ENCODE measurements around the gene PIK3AP1. TPM values are rescaled to one million over a fixed set of nuclear protein-coding genes. Genes with fewer than 3 reads are reported as not detected.

Gene PIK3AP1
- total and polyA plus RNA-seq, 10 of the 15 experiments (the other 5 are each of a cell fraction or from before 2014, with no cell fraction given): 26.2 to 306 (median 119) TPM

GRCh38 chr10:96612055-96612830 is 108.1 kb downstream of the PIK3AP1 start:
- no peaks in the 10 kb centered on the region for H4K20me1 ChIP-seq (ENCODE audit: control insufficient read depth, insufficient read depth)
- ChIA-PET RAD21 (ENCODE audit: unreplicated experiment) (no interaction called here), POLR2A (interaction anchor here (0.6 kb wide), 1 partner anchor 71 kb away, joined by 3 read pairs; no protein-coding TSS in a partner anchor), CTCF (interaction anchor here (0.9 kb wide), 1 partner anchor 62 kb away, joined by 4 read pairs; no protein-coding TSS in a partner anchor), SMC1A (ENCODE audit: uncharacterized antibody, unreplicated experiment) (no interaction called here)
- H3K9ac ChIP-seq (ENCODE audit: control insufficient read depth, insufficient read depth, low read length): no peak overlapping the region
- 82% methylated on average over 8 of the region's 8 CpGs for WGBS (ENCODE audit: insufficient coverage, insufficient replicate concordance, low lambda C conversion rate, missing lambda C conversion rate)
- in situ Hi-C loops (cut with MboI): no loop called here
- BruUV-seq (replicated peaks): no TSS peak
- ATAC-seq (no peak), DNase-seq (ENCODE audit: low read depth, low spot score) (no peak), FAIRE-seq (no peak)
- no peaks in the 10 kb centered on the region for H3K79me2 ChIP-seq (ENCODE audit: control insufficient read depth, insufficient read depth, low read length)
- H3K36me3 ChIP-seq (ENCODE audit: control insufficient read depth in 2 of 2, insufficient read depth in 2 of 2, low read length in 1 of 2): peaks cover 35 to 70% of the 10 kb centered on the region in 2 experiments
- H2AFZ ChIP-seq (ENCODE audit: control insufficient read depth, low read depth, low read length): no peak overlapping the region
- H3K9me3 ChIP-seq (replicated peaks; ENCODE audit: control insufficient read depth, insufficient read depth, low read length): no peaks in the 10 kb centered on the region
- no peak overlapping the region for H3K4me3 ChIP-seq
- H3K27me3 ChIP-seq (replicated peaks in 1 of 2; ENCODE audit: control insufficient read depth in 2 of 2, insufficient read depth in 2 of 2, low read length in 1 of 2): no peaks in the 10 kb centered on the region
- H3K4me1 ChIP-seq (ENCODE audit: control insufficient read depth, insufficient read depth, low read length): no peaks in the 10 kb centered on the region
- intact Hi-C loops (cut with micrococcal nuclease; ENCODE audit: unreplicated experiment): no loop called here
- H3K4me2 ChIP-seq (ENCODE audit: control insufficient read depth, insufficient read depth): no peak overlapping the region
- H3K27ac ChIP-seq (ENCODE audit: control insufficient read depth, insufficient read depth): no peak overlapping the region
- TF ChIP-seq ATF7 (IDR thresholded peaks at IDR 0.05; ENCODE audit: low read depth): no peak
- TF ChIP-seq SIN3A (IDR thresholded peaks at IDR 0.05; ENCODE audit: low read depth, low read length): no peak
- TF ChIP-seq ATF2 (IDR thresholded peaks at IDR 0.05; ENCODE audit: low read length): no peak
- TF ChIP-seq DPF2 (IDR thresholded peaks at IDR 0.05): no peak
- TF ChIP-seq FOXM1 (IDR thresholded peaks at IDR 0.05; ENCODE audit: low read depth, low read length): no peak
- TF ChIP-seq KAT2A (conservative IDR thresholded peaks at IDR 0.05; ENCODE audit: control insufficient read depth, low read depth, low read length): no peak
- TF ChIP-seq ATF3 (IDR thresholded peaks at IDR 0.05; ENCODE audit: borderline replicate concordance, extremely low read depth, low read depth, low read length): no peak
- no peak for TF ChIP-seq SPI1 (IDR thresholded peaks at IDR 0.05; ENCODE audit: borderline replicate concordance, insufficient read depth, low read depth, low read length)
- no peak for TF ChIP-seq HSF1 (IDR thresholded peaks at IDR 0.05; ENCODE audit: low read depth, low read length)
- TF ChIP-seq NR2C1 (IDR thresholded peaks at IDR 0.05): no peak
- no peak for TF ChIP-seq ZNF592 (IDR thresholded peaks at IDR 0.05)
- TF ChIP-seq NRF1 (conservative IDR thresholded peaks at IDR 0.05; ENCODE audit: low read depth, low read length): no peak
- TF ChIP-seq MYC (IDR thresholded peaks at IDR 0.05; ENCODE audit: insufficient read depth, insufficient read length, insufficient replicate concordance, low read length, severe bottlenecking): no peak
- TF ChIP-seq RAD21 (IDR thresholded peaks at IDR 0.05; ENCODE audit: insufficient read depth, low read depth, low read length): no peak
- TF ChIP-seq RELA (IDR thresholded peaks at IDR 0.05; ENCODE audit: borderline replicate concordance, partially characterized antibody): no peak
- TF ChIP-seq HDGF (IDR thresholded peaks at IDR 0.05): no peak
- no peak for TF ChIP-seq HDAC2 (IDR thresholded peaks at IDR 0.05)

Data from GM12878 (cell line).